ENCODE data around the gene GDF7. TPM values are rescaled to one million over a fixed set of nuclear protein-coding genes. Genes with fewer than 3 reads are reported as not detected.
A peak's percentile ranks its signal among the peaks of the same experiment; 100 is the strongest.

The GDF7 gene
- total RNA-seq, 2 donors from 2014 or later = 1.1 to 1.7 TPM

DNA sequence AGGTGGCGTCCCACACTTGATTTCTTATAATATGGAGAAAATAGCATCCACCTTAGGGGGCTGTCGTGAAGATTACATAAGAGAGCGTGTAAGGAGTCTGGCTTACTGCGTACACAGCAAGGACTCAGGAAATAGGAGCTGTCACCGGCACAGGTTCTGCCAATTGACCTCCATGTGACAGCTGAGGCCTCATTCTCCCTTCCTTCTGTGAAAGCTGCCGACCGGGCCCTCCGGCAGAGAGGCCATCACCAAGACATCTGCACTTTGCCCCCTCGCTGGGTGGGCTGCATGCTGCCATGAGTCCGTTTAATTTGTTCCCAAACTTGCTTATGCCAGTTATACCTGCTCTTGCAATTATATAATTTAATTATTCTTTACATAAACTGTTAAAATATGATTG is 43.7 kb upstream of the GDF7 start:
- TF ChIP-seq, protein P1, sequence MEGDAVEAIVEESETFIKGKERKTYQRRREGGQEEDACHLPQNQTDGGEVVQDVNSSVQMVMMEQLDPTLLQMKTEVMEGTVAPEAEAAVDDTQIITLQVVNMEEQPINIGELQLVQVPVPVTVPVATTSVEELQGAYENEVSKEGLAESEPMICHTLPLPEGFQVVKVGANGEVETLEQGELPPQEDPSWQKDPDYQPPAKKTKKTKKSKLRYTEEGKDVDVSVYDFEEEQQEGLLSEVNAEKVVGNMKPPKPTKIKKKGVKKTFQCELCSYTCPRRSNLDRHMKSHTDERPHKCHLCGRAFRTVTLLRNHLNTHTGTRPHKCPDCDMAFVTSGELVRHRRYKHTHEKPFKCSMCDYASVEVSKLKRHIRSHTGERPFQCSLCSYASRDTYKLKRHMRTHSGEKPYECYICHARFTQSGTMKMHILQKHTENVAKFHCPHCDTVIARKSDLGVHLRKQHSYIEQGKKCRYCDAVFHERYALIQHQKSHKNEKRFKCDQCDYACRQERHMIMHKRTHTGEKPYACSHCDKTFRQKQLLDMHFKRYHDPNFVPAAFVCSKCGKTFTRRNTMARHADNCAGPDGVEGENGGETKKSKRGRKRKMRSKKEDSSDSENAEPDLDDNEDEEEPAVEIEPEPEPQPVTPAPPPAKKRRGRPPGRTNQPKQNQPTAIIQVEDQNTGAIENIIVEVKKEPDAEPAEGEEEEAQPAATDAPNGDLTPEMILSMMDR (IDR thresholded peaks at IDR 0.05) = no peak
- DNase-seq (ENCODE audit: low spot score) = no peak
- Histone ChIP-seq H3K9me3 (no peaks in the 10 kb centered on the region), H3K27me3 (no peaks in the 10 kb centered on the region), H3K4me1 (peaks cover 0 to 89% of the 10 kb centered on the region in 2 donors), H3K4me3 (no peak overlapping the region), H3K36me3 (peaks cover 50% of the 10 kb centered on the region), H3K27ac (peak overlapping the region; percentile 96 to 97)

DNA sequence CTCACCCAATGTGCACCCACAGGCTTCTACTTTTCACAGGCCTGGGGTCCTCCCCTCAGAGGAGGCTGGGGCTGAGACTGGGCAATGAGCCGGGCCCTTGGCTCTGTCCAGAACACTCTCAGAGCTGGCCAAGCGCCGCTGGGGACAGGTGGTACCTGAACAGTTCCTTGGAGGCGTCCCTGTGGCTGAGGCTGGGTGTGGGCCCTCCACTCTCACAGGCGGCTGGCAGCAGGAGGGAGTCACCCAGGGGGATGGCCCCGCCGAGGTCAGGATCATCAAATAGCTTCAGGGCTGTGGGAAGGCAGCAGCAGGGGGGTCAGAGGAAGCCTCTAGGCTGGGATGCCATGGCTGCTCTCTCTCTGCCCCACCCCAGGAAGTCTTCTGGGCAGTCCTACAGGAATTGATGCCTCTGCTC is 43.2 kb upstream of the GDF7 start:
- H3K27ac ChIP-seq = peak overlapping the region; percentile 96 to 97
- no peaks in the 10 kb centered on the region for H3K9me3 ChIP-seq
- H3K36me3 ChIP-seq = peaks cover 50% of the 10 kb centered on the region
- H3K4me1 ChIP-seq = peaks cover 0 to 84% of the 10 kb centered on the region in 2 donors
- no peak for DNase-seq (ENCODE audit: low spot score)
- H3K4me3 ChIP-seq = no peak overlapping the region
- H3K27me3 ChIP-seq = no peaks in the 10 kb centered on the region
- TF ChIP-seq, protein P1 (IDR thresholded peaks at IDR 0.05) = no peak

DNA sequence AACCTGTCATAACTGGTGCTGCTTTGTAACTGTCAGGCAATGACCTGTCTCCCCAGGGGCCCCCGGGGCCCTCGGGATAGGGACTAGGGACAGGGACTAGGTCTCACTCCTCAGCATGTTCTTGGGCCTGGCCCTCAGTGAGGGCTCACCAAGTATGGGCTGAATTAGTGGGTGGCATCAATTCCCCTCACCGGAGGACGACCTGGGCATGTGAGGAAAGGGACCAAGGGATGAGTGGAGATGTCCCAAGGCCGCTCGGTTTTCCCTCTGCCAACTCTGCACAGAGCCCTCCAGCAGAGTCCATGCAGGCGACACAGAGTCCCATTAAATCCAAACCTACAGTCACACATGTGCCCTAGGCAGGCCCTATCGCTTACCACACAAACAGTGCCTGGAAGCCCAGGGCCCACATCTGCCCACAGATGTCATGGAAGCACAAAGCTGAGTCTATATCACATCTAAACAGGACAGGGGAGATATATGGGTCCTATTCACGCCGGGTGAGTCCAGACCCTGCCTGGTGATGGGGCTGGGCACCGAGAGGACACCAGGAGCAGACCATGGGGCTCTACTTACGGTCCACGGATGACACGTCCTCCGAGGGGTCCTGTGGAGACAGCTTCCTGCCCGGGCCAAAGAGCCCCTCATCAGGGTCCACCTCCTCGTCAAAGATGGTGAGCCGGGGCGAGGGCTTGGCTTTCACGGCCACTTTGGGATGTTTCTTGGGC is 42.6 kb upstream of the GDF7 start:
- Histone ChIP-seq H3K4me3 (no peak overlapping the region), H3K27me3 (no peaks in the 10 kb centered on the region), H3K27ac (peak overlapping the region in 1 of 2 donors; percentile 97), H3K9me3 (no peaks in the 10 kb centered on the region), H3K36me3 (peaks cover 52% of the 10 kb centered on the region), H3K4me1 (peaks cover 0 to 78% of the 10 kb centered on the region in 2 donors)
- TF ChIP-seq, protein P1 (IDR thresholded peaks at IDR 0.05) = no peak
- no peak for DNase-seq (ENCODE audit: low spot score)

DNA sequence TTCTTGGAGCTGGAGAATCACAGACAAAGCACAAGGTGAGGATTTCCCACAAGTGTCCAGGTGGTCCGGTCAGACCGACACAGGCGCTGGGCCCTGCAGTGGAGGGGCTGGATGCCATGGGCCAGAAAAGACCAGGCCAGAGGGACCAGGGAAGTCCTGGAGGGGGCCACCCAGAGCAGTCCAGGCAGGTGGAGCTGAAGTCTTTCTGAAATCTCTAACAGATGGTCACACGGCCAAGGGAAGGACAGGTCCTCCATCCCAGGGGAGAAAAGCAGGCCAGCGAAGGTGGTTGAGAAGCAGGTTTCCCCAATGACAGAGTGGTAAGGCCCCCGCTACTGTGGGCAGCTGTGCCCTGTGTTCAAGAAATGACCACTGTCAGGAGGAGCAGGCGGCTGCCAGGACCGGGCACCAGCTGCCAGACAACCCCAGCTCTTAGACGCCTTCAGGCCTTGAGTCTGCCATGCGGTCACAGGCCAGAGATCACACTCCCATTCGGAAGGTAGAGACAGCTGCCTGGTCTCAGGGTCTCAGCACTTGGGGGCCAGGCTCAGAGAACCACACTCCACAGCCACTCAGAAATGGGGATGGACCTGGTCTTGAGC is 42.0 kb upstream of the GDF7 start:
- no peak for DNase-seq (ENCODE audit: low spot score)
- Histone ChIP-seq H3K27me3 (no peaks in the 10 kb centered on the region), H3K4me1 (peaks cover 0 to 71% of the 10 kb centered on the region in 2 donors), H3K9me3 (no peaks in the 10 kb centered on the region), H3K27ac (peak overlapping the region; percentile 77 to 97), H3K36me3 (peaks cover 55% of the 10 kb centered on the region), H3K4me3 (no peak overlapping the region)
- TF ChIP-seq, protein P1 (IDR thresholded peaks at IDR 0.05) = no peak

DNA sequence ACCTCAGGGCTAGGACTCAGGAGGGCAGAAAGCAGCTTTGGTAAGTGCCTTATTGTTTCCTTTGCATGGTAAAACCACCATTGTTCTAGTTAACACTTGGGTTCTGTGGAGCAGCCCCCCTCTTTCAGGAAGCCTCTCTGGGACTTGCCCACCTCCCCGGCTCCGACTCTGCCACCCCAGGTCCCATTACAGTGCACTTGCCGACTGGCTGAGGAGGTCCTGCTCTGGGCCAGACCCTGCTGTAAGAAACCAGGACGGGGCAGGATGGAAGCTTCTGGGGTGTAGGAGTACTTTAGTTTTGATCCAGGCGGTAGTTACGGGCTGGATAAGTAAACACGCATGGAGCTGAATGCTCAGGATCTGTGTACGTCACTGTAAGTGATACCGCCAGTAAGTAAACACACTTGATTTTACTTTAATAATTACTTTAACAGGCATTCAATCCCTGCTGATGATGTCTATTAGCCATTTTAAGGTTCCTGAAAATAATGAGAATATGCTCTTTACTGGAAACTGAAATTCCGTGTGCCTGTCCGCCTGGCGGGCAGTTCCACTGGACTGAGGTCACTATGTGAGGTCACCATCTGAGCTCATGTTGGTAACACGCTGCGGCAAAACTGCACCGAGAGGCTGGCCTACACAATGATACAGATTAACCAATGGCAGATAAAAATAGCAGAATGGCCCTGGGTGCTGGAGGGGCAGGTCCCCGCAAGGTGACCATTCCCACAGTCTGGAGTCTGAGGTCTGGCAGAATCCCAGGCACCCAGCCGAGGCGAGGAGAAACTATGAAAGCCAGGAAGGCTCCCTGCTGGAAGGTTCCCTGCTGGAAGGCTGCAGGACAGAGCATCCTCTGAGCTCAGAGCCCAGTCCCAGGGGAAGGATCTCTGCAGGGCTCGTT is 41.2 kb upstream of the GDF7 start:
- Histone ChIP-seq H3K4me3 (no peak overlapping the region), H3K4me1 (peaks cover 0 to 64% of the 10 kb centered on the region in 2 donors), H3K9me3 (no peaks in the 10 kb centered on the region), H3K27ac (peak overlapping the region; percentile 77 to 97), H3K36me3 (peaks cover 47% of the 10 kb centered on the region), H3K27me3 (no peaks in the 10 kb centered on the region)
- DNase-seq (ENCODE audit: low spot score) = no peak
- TF ChIP-seq, protein P1 (IDR thresholded peaks at IDR 0.05) = peak in 1 of 2 donors; percentile 19

All from right atrium auricular region (tissue), 2 donors.